ENCODE data around the gene MPV17L.
"Not testable (repeated sequence)": the region's sequence is repeated elsewhere in the genome, so short reads cannot be mapped to it uniquely, and the experiment has no call there.

The MPV17L gene

DNA sequence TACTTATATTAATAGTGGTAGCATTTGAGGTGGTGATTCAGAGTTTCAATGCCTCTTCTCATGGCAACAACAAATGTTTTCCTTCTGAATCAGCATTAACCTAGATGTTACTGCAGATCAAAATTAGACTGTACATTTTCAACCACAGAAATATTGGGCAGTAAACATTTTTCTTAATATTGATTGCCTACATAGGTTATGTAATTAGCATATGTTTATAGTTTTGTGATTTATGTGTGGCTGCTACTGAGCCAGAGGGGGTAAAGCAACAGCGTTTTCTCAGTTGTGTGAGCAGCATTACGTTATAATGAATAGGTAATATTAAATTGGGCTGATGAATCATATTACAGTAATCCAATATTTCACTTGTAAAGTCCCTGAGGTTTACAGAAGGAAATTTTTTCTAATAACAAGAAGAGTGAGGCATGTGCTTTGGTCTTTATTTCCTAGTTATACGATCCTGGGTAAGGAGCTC, 20.0 kb downstream of the MPV17L start:
- no peak overlapping the region for H3K4me2 ChIP-seq (ENCODE audit: insufficient read depth, low read length)
- H2AFZ ChIP-seq (ENCODE audit: low read depth, low read length) = no peak overlapping the region
- ATAC-seq (ENCODE audit: insufficient read depth, low read depth) = no peak

DNA sequence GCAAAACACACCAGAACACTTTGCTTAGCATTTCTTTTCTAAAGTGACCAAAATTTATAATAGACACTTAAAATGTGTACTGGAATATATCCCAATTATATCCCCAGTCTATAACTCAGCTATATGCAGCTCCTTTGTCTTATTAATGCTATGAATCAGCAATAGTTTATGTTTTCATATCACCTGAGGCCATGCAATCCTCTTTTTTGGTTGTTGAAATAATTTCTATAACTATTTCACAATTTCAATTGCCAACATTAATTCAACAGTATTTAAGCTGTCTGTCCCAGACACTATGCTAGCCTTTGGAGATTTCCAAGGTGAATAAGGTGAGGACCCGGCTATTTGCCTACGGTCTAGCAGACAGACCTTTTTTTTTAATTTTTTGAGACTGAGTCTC, 21.6 kb downstream of the MPV17L start:
- Histone ChIP-seq H3K9me3 (ENCODE audit: insufficient read depth, low read length, severe bottlenecking) (no peaks in the 10 kb centered on the region), H4K20me1 (ENCODE audit: insufficient read depth, low read length) (no peaks in the 10 kb centered on the region), H3K79me2 (ENCODE audit: insufficient read depth, low read length) (no peaks in the 10 kb centered on the region), H2AFZ (ENCODE audit: low read depth, low read length) (no peak overlapping the region), H3K4me1 (ENCODE audit: insufficient read depth, low read length) (no peaks in the 10 kb centered on the region), H3K4me3 (ENCODE audit: low read depth in 1 of 2, low read length in 2 of 2) (no peak overlapping the region), H3K27me3 (ENCODE audit: insufficient read depth, low read length, poor library complexity) (peaks cover 3% of the 10 kb centered on the region), H3K4me2 (ENCODE audit: insufficient read depth, low read length) (no peak overlapping the region), H3K27ac (ENCODE audit: low read length) (no peak overlapping the region), H3K9ac (ENCODE audit: low read depth, low read length) (no peak overlapping the region), H3K36me3 (ENCODE audit: insufficient read depth, low read length) (no peaks in the 10 kb centered on the region)
- no peak for DNase-seq
- TF ChIP-seq, protein P1, sequence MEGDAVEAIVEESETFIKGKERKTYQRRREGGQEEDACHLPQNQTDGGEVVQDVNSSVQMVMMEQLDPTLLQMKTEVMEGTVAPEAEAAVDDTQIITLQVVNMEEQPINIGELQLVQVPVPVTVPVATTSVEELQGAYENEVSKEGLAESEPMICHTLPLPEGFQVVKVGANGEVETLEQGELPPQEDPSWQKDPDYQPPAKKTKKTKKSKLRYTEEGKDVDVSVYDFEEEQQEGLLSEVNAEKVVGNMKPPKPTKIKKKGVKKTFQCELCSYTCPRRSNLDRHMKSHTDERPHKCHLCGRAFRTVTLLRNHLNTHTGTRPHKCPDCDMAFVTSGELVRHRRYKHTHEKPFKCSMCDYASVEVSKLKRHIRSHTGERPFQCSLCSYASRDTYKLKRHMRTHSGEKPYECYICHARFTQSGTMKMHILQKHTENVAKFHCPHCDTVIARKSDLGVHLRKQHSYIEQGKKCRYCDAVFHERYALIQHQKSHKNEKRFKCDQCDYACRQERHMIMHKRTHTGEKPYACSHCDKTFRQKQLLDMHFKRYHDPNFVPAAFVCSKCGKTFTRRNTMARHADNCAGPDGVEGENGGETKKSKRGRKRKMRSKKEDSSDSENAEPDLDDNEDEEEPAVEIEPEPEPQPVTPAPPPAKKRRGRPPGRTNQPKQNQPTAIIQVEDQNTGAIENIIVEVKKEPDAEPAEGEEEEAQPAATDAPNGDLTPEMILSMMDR (IDR thresholded peaks at IDR 0.05; ENCODE audit: borderline replicate concordance, extremely low read depth, low read length, poor library complexity, severe bottlenecking) = no peak
- no peak for TF ChIP-seq EZH2 (IDR thresholded peaks at IDR 0.05; ENCODE audit: borderline replicate concordance, low read depth, low read length, severe bottlenecking)
- ATAC-seq (ENCODE audit: insufficient read depth, low read depth) = no peak

More for the DNA sequence above, 20.0 kb downstream of the MPV17L start:
- H4K20me1 ChIP-seq (ENCODE audit: insufficient read depth, low read length) = no peaks in the 10 kb centered on the region
- DNase-seq = no peak
- H3K9me3 ChIP-seq (ENCODE audit: insufficient read depth, low read length, severe bottlenecking) = no peaks in the 10 kb centered on the region
- H3K4me3 ChIP-seq (ENCODE audit: low read depth in 1 of 2, low read length in 2 of 2) = no peak overlapping the region
- H3K27me3 ChIP-seq (ENCODE audit: insufficient read depth, low read length, poor library complexity) = no peaks in the 10 kb centered on the region
- no peaks in the 10 kb centered on the region for H3K79me2 ChIP-seq (ENCODE audit: insufficient read depth, low read length)
- no peaks in the 10 kb centered on the region for H3K4me1 ChIP-seq (ENCODE audit: insufficient read depth, low read length)
- no peaks in the 10 kb centered on the region for H3K36me3 ChIP-seq (ENCODE audit: insufficient read depth, low read length)
- TF ChIP-seq, protein P1 (IDR thresholded peaks at IDR 0.05; ENCODE audit: borderline replicate concordance, extremely low read depth, low read length, poor library complexity, severe bottlenecking) = no peak
- no peak for TF ChIP-seq EZH2 (IDR thresholded peaks at IDR 0.05; ENCODE audit: borderline replicate concordance, low read depth, low read length, severe bottlenecking)
- H3K9ac ChIP-seq (ENCODE audit: low read depth, low read length) = no peak overlapping the region
- H3K27ac ChIP-seq (ENCODE audit: low read length) = no peak overlapping the region

DNA sequence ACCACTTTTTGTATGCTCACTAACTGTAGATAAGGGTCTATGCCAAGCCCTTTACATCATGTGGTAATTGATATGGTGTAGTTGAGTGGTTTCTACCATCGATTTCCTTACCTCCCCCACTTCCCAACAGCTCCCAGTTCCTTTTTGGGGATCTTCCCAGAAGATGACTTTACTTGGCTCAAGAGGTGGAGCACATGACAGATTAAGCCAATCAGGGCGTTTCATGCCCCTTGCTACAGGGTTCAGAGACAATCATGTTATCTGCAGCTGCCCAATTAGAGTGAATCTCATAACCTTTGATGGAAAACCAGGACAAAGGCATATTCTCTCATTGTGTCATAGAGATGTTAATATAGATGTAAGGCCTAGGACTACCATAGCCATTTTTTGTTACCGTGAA, 22.7 kb downstream of the MPV17L start:
- H2AFZ ChIP-seq (ENCODE audit: low read depth, low read length) = no peak overlapping the region
- H3K9ac ChIP-seq (ENCODE audit: low read depth, low read length) = no peak overlapping the region
- H3K27me3 ChIP-seq (ENCODE audit: insufficient read depth, low read length, poor library complexity) = peaks cover 3% of the 10 kb centered on the region
- no peak for TF ChIP-seq EZH2 (IDR thresholded peaks at IDR 0.05; ENCODE audit: borderline replicate concordance, low read depth, low read length, severe bottlenecking)
- TF ChIP-seq, protein P1 (IDR thresholded peaks at IDR 0.05; ENCODE audit: borderline replicate concordance, extremely low read depth, low read length, poor library complexity, severe bottlenecking) = no peak
- no peak overlapping the region for H3K27ac ChIP-seq (ENCODE audit: low read length)
- no peak overlapping the region for H3K4me2 ChIP-seq (ENCODE audit: insufficient read depth, low read length)
- H3K4me3 ChIP-seq (ENCODE audit: low read depth in 1 of 2, low read length in 2 of 2) = no peak overlapping the region
- H3K4me1 ChIP-seq (ENCODE audit: insufficient read depth, low read length) = no peaks in the 10 kb centered on the region
- no peak for ATAC-seq (ENCODE audit: insufficient read depth, low read depth)
- H3K79me2 ChIP-seq (ENCODE audit: insufficient read depth, low read length) = no peaks in the 10 kb centered on the region
- no peak for DNase-seq
- H4K20me1 ChIP-seq (ENCODE audit: insufficient read depth, low read length) = no peaks in the 10 kb centered on the region
- no peaks in the 10 kb centered on the region for H3K36me3 ChIP-seq (ENCODE audit: insufficient read depth, low read length)
- H3K9me3 ChIP-seq (ENCODE audit: insufficient read depth, low read length, severe bottlenecking) = no peaks in the 10 kb centered on the region

DNA sequence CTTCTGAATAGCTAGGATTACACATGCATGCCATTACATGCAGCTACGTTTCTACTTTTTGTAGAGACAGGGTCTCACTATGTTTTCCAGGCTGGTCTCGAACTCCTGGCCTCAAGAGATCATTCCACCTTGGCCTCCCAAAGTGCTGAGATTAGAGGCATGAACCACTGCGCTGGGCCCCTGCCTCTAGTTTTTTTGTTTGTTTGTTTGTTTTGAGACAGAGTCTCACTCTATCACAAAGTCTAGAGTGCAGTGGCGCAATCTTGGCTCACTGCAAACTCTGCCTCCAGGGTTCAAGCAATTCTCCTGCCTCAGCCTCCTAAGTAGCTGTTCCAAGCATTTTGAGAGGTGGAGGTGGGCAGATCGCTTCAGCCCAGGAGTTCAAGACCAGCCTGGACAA, 26.1 kb downstream of the MPV17L start:
- H3K27ac ChIP-seq (ENCODE audit: low read length); DNase-seq; ATAC-seq (ENCODE audit: insufficient read depth, low read depth); H3K27me3 ChIP-seq (ENCODE audit: insufficient read depth, low read length, poor library complexity); H3K4me1 ChIP-seq (ENCODE audit: insufficient read depth, low read length); H3K4me3 ChIP-seq (ENCODE audit: low read depth in 1 of 2, low read length in 2 of 2); H3K36me3 ChIP-seq (ENCODE audit: insufficient read depth, low read length); H3K79me2 ChIP-seq (ENCODE audit: insufficient read depth, low read length); H4K20me1 ChIP-seq (ENCODE audit: insufficient read depth, low read length); H2AFZ ChIP-seq (ENCODE audit: low read depth, low read length); H3K9ac ChIP-seq (ENCODE audit: low read depth, low read length); H3K9me3 ChIP-seq (ENCODE audit: insufficient read depth, low read length, severe bottlenecking); H3K4me2 ChIP-seq (ENCODE audit: insufficient read depth, low read length): not testable (repeated sequence)
